B cell (primary cell): ENCODE results near the gene RAD23A.

Experiments used
- EZH2 ChIP-seq: IDR thresholded peaks from 2 replicates; pipeline ENCODE4 v1.6.1; 2012; ENCODE audit warnings: borderline replicate concordance, low read depth, mild to moderate bottlenecking, moderate library complexity, low read length; ENCODE audit not compliant: insufficient read depth, poor library complexity, severe bottlenecking
- TF ChIP-seq, protein P1 (sequence below): fragments of 200-600 bp; IDR thresholded peaks from one replicate; pipeline ENCODE4 v1.8.0; 2022; ENCODE audit warnings: antibody characterized with exemption, mild to moderate bottlenecking

DNA sequence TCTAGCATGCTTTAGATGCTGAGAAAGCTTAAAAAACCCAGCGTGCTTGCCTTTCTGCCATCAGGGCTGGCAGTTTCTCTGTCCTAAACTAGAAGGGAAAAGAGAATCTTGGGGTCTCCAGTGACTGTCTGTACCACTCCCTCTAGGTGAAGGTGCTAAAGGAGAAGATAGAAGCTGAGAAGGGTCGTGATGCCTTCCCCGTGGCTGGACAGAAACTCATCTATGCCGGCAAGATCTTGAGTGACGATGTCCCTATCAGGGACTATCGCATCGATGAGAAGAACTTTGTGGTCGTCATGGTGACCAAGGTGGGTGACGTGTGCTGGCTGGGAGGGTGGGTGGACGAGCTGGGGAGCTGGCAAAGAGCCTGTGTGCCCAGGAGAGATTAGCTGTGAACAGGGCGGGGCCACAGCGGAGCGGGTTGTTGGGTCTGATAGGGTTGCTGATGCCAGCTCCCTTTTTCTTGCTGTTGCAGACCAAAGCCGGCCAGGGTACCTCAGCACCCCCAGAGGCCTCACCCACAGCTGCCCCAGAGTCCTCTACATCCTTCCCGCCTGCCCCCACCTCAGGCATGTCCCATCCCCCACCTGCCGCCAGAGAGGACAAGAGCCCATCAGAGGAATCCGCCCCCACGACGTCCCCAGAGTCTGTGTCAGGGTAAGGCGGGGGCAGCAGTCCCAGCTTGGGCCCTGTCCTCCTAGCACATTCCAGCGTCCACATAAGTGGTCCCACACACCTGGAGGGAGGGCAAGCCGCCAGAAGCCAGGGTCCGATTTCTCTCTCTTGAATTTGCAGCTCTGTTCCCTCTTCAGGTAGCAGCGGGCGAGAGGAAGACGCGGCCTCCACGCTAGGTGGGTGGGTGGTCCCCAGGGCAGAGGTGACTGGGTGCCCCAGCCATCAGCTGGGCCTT, 2.3 kb downstream of the RAD23A start:
- TF ChIP-seq EZH2: no peak
- TF ChIP-seq, protein P1, sequence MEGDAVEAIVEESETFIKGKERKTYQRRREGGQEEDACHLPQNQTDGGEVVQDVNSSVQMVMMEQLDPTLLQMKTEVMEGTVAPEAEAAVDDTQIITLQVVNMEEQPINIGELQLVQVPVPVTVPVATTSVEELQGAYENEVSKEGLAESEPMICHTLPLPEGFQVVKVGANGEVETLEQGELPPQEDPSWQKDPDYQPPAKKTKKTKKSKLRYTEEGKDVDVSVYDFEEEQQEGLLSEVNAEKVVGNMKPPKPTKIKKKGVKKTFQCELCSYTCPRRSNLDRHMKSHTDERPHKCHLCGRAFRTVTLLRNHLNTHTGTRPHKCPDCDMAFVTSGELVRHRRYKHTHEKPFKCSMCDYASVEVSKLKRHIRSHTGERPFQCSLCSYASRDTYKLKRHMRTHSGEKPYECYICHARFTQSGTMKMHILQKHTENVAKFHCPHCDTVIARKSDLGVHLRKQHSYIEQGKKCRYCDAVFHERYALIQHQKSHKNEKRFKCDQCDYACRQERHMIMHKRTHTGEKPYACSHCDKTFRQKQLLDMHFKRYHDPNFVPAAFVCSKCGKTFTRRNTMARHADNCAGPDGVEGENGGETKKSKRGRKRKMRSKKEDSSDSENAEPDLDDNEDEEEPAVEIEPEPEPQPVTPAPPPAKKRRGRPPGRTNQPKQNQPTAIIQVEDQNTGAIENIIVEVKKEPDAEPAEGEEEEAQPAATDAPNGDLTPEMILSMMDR: no peak
